ENCODE data around the gene OPN4. TPM values are rescaled to one million over a fixed set of nuclear protein-coding genes. Genes with fewer than 3 reads are reported as not detected.

OPN4 gene
- total and polyA plus RNA-seq, 2 of the 8 experiments (the other 6 are each of a cell fraction or from before 2014, with no cell fraction given), result not detected

- no peak for TF ChIP-seq ASH2L (IDR thresholded peaks at IDR 0.05; ENCODE audit: low read length)
- TF ChIP-seq KDM1A (IDR thresholded peaks at IDR 0.05; ENCODE audit: borderline replicate concordance, low read length), result no peak
- TF ChIP-seq POU5F1 (IDR thresholded peaks at IDR 0.05; ENCODE audit: low read depth, low read length), result no peak
Observed at GRCh38 chr10:86636311-86636710, 18.0 kb upstream of the OPN4 start (continued).

All from H1 (cell line).